WERI-Rb-1 (cell line): Measurements from ENCODE around the gene RAPGEF1.

Experiments used
- DNase-seq: peaks from one replicate; pipeline ENCODE4 v3.0.0-alpha.2; 2020
- H3K27ac ChIP-seq: fragments of 250-450 bp; sonication (Bioruptor Pico); 2 replicates; pipeline ENCODE4 v1.5.1; 2020; ENCODE audit warnings: mild to moderate bottlenecking, moderate library complexity
- H3K27me3 ChIP-seq: fragments of 250-450 bp; sonication (Bioruptor Pico); 2 replicates; pipeline ENCODE4 v1.5.1; 2021; ENCODE audit warnings: mild to moderate bottlenecking, low read depth, moderate library complexity; ENCODE audit not compliant: insufficient read depth, severe bottlenecking
- H3K36me3 ChIP-seq: fragments of 250-450 bp; sonication (Bioruptor Pico); 2 replicates; pipeline ENCODE4 v1.5.1; 2020; ENCODE audit warnings: mild to moderate bottlenecking, moderate library complexity
- H3K4me3 ChIP-seq: 2 replicates; pipeline ENCODE4 v1.5.1; 2011; ENCODE audit warnings: low read depth, mild to moderate bottlenecking, control low read depth, low read length
- H3K9me3 ChIP-seq: fragments of 250-450 bp; sonication (Bioruptor Pico); 2 replicates; pipeline ENCODE4 v1.5.1; 2021; ENCODE audit warnings: mild to moderate bottlenecking, moderate library complexity; ENCODE audit not compliant: severe bottlenecking
- CTCF ChIP-seq: IDR thresholded peaks from 2 replicates; pipeline ENCODE4 v1.5.1; 2011; ENCODE audit warnings: low read depth, mild to moderate bottlenecking, control low read depth, inconsistent platforms, low read length

RAPGEF1 gene

GRCh38 chr9:131642496-131643083, 97.3 kb downstream of the RAPGEF1 start:
- H3K36me3 ChIP-seq = peaks cover 24% of the 10 kb centered on the region
- H3K9me3 ChIP-seq = no peaks in the 10 kb centered on the region
- no peaks in the 10 kb centered on the region for H3K27me3 ChIP-seq
- DNase-seq = no peak
- H3K4me3 ChIP-seq = no peak overlapping the region
- no peak overlapping the region for H3K27ac ChIP-seq
- no peak for TF ChIP-seq CTCF

GRCh38 chr9:131641618-131642495, 98.0 kb downstream of the RAPGEF1 start:
- peaks cover 28% of the 10 kb centered on the region for H3K36me3 ChIP-seq
- no peaks in the 10 kb centered on the region for H3K9me3 ChIP-seq
- peak; percentile 35; the same call in 1 of the 2 replicates for TF ChIP-seq CTCF
- peak; percentile 29 for DNase-seq
- no peak overlapping the region for H3K4me3 ChIP-seq
- H3K27ac ChIP-seq = no peak overlapping the region
- H3K27me3 ChIP-seq = no peaks in the 10 kb centered on the region

GRCh38 chr9:131640438-131641137, 99.3 kb downstream of the RAPGEF1 start:
- no peak overlapping the region for H3K27ac ChIP-seq
- no peak for DNase-seq
- no peak for TF ChIP-seq CTCF
- no peak overlapping the region for H3K4me3 ChIP-seq
- no peaks in the 10 kb centered on the region for H3K9me3 ChIP-seq
- no peaks in the 10 kb centered on the region for H3K27me3 ChIP-seq
- peaks cover 35% of the 10 kb centered on the region for H3K36me3 ChIP-seq

- TF ChIP-seq CTCF = no peak
- Histone ChIP-seq H3K27me3 (no peaks in the 10 kb centered on the region), H3K27ac (no peak overlapping the region), H3K9me3 (no peaks in the 10 kb centered on the region), H3K4me3 (no peak overlapping the region), H3K36me3 (peaks cover 34% of the 10 kb centered on the region)
- no peak for DNase-seq
Measured at GRCh38 chr9:131639769-131640437, 100.0 kb downstream of the RAPGEF1 start.

GRCh38 chr9:131636593-131636992, 103.3 kb downstream of the RAPGEF1 start:
- no peaks in the 10 kb centered on the region for H3K9me3 ChIP-seq
- peaks cover 34% of the 10 kb centered on the region for H3K36me3 ChIP-seq
- no peaks in the 10 kb centered on the region for H3K27me3 ChIP-seq
- no peak for TF ChIP-seq CTCF
- no peak for DNase-seq
- no peak overlapping the region for H3K4me3 ChIP-seq
- no peak overlapping the region for H3K27ac ChIP-seq
